ENCODE measurements around the gene MACROD1.

MACROD1 gene

GRCh38 chr11:64152841-64153691 lies 12.8 kb downstream of the MACROD1 start:
- peak; percentile 37 to 51 for DNase-seq (ENCODE audit: extremely low read depth in 1 of 2, low read depth in 1 of 2)

DNA sequence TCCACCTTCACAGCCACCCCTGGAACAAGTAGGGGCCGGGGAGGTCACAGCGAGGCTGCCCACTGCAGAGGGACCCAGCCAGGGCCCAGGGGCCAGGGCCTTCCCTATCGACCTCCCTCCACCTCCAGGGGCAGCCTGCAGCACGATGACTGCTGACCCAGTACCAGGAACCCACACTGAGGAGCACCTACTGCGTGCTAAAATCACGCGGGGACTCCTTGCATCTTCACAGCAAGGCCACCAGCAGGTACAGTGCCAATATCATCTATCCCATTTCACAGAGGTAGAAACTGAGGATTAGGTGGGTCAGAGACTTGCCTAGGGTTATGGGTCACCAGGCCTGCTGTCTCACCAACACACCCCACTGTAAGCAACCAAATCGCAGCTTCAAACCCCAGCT lies 14.6 kb downstream of the MACROD1 start:
- DNase-seq (ENCODE audit: extremely low read depth in 1 of 2, low read depth in 1 of 2): no peak

- DNase-seq (ENCODE audit: extremely low read depth in 1 of 2, low read depth in 1 of 2): no peak
These were observed 15.3 kb downstream of the MACROD1 start for GRCh38 chr11:64150481-64151239.

GRCh38 chr11:64150051-64150450 lies 15.9 kb downstream of the MACROD1 start:
- DNase-seq (ENCODE audit: extremely low read depth in 1 of 2, low read depth in 1 of 2): no peak

DNA sequence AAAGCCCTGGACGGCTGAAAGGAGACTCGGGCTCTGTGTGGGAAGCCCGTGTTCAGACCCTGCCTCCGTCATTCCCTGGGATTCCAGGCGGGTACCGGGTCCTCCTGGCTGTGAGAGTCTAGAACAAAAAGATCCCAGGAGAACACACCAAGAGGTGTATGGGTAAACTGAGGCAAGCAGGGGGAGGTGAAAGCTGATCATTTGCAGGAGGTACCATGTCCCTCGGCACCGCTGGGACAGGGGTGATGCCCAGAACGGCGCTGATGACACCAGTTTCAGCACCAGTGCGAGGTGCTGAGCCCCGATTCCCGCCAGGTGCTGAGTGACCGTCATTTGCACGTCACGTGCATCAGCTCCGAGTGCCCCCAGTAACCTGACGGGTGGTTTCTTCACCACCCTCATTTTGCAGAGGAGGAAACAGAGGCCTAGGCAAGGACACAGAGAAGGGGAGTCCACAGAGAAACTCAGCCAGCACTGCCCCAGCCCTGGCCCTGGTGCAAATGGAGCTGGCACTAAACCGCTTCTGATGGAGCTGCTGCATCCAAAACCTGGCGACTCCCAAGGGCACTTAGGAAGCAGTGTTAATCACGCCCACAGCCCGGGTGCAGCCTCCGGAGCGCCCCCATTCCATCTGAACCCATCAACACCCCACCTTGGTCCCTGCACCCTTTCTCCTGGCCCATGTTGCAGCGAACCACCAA lies 16.8 kb downstream of the MACROD1 start:
- no peak for DNase-seq (ENCODE audit: extremely low read depth in 1 of 2, low read depth in 1 of 2)

DNA sequence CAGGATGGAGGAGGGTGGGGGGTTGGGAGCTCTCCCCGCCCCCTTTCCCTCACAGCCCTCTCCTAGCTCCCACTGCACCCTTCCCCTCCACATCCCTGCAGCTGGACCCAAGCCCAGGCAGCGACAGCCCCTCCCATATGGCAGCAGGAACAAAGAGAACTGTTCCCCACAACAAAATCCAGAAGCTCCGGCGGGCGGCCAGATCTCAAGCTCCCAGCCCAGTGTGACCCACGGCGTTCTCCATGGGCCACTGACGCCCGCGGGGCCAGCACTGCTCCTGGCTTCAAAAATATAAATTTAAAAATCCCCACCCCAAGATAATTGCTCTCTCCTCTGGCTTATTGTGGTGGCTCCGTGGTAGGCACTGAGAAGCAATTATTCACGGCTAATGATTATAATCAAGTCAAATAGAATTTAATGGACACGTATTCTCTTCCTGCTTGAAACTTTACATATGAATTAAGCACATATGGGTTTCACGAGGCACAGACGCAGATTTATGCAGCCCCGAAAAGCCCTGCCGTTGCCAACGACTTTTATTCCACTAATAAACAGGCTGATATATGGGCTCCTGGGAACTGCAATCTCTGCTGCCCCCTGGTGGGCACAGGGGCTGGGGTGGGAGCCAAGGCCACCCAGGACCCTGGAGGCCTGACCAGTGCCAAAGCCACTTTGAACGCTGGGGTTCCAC lies 17.5 kb downstream of the MACROD1 start:
- DNase-seq (ENCODE audit: extremely low read depth in 1 of 2, low read depth in 1 of 2): peak in 1 of 2 donors; percentile 42

DNA sequence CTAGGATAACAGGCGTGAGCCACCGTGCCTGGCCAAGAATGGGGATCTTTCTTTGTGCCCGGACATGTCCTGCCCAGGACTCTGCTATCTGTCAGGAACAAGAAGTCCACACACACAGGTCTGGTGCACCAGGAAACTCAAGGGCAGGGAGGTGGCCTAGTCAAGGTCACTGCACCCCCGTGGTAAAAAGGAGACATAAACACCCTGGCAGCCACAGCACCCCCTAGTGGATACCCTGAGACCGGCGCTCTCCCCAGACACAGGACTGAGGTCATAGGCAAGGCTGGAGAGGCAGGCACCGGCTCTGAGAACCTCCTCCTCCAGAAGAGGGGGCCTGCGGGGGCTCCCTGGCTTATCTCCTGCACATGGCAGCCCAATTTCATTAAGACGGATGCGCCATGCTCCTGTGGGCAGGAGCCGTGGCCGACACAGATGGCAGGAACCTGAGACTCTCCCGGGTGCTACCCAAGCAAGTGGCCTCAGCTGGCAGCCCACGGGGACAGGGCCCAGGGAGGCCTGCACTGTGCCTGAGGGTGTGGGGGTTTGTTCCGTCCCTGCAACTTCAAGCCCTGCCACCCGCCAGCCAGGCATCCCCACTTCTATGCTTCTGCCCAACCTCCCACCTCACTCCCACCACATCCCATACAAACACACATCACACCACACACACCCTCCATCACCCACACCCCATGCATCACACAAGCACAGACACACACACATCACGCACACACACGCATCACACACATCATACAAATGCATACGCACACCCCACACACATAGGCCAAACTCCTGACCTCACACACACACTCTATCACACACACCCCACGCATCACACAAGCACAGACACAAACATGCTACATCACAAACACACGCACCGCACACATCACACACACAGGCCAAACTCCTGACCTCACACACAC lies 19.6 kb downstream of the MACROD1 start:
- DNase-seq (ENCODE audit: extremely low read depth in 1 of 2, low read depth in 1 of 2): peak in 1 of 2 donors; percentile 45

DNA sequence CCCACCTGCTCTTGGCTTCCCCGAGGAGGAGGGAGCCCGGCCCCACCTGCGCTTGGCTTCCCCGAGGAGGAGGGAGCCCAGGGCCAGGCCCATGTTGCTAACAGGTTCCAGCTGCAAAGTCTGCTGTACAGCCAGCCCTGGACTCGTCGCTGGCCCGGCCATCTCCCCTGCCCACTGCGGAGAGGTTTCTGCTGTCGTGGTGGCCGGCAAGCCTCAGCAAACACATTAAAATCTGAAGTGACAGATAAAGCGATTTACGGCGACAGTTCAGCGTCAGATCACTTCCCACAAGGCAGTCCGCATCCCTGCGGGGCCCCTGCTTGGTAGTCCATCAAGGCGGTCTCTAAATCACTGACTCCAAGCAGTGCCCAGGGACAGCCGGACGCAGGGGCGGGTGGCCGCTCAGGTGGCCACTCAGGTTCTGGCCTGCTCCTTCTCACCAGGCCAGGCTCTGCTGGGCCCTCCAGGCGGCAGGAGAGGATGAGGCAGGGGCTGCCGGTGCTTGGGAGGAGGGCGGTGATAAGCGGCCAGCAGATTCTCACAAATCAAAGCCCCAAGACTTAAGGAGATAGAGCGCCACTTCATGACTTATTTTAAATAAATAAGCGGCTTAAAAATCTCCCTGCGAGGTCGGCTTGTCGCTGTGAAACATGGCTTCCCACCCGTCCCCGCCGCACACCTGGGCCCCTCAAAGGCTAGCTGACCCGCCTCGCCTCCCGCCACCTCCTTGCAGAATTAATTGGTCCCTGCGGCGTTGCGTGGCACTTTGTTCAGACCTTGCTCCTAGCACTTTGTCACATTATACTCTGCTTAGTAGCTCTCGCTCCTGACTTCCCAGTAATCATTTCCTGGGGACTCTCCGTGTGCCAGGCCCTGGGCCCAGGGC lies 21.1 kb downstream of the MACROD1 start:
- DNase-seq (ENCODE audit: extremely low read depth in 1 of 2, low read depth in 1 of 2): no peak

- no peak for DNase-seq (ENCODE audit: extremely low read depth in 1 of 2, low read depth in 1 of 2)
These were observed 24.7 kb downstream of the MACROD1 start for GRCh38 chr11:64141081-64141783.

DNA sequence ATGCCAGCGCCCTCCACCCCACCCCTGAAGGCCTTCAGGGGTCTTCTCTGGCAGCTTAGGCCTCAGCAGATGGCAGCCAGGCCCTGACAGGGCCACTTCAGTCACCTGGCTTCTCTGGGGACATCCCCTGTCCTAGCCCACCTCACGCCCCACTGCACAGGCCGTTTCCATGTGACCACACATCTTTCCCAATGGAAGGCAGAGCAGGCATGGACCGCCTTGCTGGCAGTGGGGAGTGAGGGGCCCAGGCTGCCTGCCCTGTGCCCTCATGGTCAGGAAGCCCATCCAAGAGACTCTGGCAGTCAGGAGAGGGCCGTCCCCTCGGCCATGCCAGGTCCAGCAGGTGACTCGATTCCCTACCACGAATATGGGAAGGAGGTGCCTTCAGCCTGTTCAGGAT lies 25.8 kb downstream of the MACROD1 start:
- no peak for DNase-seq (ENCODE audit: extremely low read depth in 1 of 2, low read depth in 1 of 2)

- no peak for DNase-seq (ENCODE audit: extremely low read depth in 1 of 2, low read depth in 1 of 2)
These were observed 26.9 kb downstream of the MACROD1 start for GRCh38 chr11:64139049-64139448.

DNA sequence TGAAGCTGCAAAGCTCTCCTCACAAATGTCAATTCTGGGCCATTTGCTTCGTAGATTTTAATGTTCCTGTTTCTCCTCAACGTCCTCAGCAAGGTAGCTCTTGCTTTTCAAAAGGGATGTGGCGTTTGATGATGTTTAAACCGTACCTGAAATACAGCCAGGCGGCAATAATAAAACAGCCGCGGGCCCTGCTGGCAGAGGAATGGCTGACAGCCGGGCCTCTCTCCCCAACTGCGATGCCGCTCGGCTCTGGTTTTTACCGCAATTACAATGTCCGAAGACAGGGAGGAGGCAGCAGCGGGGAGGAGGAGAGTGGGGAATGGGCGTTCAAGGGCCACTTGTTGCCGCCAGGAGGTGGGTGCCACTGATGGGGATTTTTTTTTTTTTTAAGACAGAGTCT lies 27.5 kb downstream of the MACROD1 start:
- DNase-seq (ENCODE audit: extremely low read depth in 1 of 2, low read depth in 1 of 2): no peak

GRCh38 chr11:64136765-64137441 lies 29.0 kb downstream of the MACROD1 start:
- no peak for DNase-seq (ENCODE audit: extremely low read depth in 1 of 2, low read depth in 1 of 2)

DNA sequence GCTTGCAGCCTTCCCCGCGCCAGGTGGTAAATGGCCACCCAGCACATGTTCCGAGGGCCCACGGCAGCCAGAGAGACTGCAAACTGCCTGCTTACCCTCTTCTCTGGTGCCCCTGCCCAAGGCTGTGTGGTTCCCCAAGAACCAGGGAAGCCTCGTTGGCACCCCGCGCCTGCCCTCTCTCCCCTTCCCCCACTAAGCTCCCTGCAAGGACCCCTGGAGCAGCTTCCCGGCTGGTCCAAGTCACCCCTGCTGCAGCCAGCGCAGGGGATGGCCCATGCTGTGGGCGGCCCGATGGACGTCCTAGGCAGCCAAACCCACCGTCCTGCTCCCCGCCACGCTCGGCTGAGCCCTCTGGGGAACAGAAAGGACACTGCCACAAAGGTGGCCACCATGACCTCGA lies 30.2 kb downstream of the MACROD1 start:
- DNase-seq (ENCODE audit: extremely low read depth in 1 of 2, low read depth in 1 of 2): no peak

DNA sequence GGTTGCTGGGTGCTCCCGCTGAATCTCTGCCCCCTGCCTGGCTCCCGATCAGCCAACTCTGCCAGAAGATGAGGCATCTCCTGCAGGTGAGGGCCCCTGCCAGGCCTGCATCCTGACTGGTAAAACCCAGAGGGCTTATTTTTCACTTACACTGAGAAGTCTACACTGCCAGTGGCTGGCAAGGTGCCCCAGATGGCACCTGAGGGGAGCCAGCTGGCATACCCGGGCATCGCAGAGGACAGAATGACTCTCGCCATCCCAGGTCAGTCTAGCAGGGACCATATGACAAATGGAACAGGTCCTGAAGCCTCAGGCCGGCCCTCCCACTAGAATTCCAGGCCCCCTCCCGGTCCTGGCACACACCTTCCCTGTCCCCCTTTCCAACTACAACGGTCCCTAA lies 30.9 kb downstream of the MACROD1 start:
- no peak for DNase-seq (ENCODE audit: extremely low read depth in 1 of 2, low read depth in 1 of 2)

DNA sequence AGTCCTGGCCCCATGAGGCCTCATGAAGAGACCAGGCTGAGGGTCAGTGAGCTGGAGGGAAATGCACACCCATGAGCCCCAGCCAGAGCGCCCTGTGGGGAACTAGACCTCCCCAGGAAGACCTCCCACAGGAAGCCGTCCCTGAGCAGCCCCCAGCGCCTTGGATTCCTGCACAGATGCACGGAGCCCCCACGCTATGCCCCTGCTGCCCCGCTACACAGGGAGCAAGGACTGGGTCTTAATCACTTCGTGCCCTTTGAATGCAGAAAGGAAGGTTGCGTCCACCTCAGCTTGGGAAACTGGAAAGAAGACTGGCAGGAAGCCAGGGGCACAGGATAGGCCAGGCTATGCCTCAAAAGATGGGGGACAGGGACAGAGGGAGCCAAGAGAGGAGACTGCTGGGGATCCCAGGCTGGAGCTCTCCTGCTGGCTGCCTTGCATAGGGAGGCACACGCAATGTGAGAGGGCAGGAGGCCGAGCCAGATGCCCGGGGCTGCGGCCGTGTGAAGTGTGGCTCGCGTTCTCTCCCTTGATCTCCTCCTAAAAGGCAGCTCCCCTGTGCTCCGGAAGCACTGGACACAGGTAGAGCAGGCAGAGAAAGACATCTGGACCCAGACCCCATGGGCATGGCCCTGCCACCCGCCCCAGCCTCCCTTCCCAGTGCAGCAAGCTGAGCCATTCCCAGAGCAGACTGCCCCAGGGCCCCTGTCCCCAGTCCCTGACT lies 32.8 kb downstream of the MACROD1 start:
- no peak for DNase-seq (ENCODE audit: extremely low read depth in 1 of 2, low read depth in 1 of 2)

DNA sequence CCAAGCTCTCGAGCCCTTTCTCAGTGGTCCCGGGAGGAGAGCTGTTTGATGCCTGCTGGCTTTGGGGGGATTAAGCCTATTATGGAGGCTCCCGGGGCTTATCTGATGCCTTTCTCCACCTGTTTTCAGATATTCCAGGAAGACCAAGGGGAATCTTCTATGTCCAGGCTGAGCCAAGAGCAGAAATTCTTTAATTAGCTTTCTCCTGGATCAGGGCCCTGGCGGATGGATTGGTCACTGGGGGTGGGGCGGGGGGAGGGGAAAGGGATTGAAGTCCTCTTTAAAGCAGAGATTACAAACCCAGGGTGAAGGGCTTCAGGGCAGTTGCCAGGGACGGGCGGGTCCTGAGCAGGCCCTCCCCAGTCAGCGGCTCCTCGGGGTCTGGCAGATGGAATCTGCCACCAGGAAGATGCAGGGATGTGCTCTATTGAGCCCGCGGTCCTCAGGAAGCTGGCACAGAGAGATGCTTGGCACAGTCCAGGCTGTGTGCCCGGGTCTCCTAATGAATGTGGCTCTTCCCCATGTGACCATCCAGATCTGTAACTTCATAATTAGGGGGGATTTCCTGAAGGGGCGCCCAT lies 33.6 kb downstream of the MACROD1 start:
- no peak for DNase-seq (ENCODE audit: extremely low read depth in 1 of 2, low read depth in 1 of 2)

All from stimulated activated CD8-positive, alpha-beta memory T cell treated with anti-CD3 and anti-CD28 coated beads, Interleukin-7, amount 100 ng/mL, for 48 hours (primary cell).